HepG2 (cell line): ENCODE measurements around the gene TPST1. TPM values are rescaled to one million over a fixed set of nuclear protein-coding genes. Genes with fewer than 3 reads are reported as not detected.

ENCODE experiments used
- ATAC-seq: fragments of 200-7000 bp; cut with Tn5 transposase; 3 replicates; pipeline ENCODE4 v1.9.1; 2020; ENCODE audit warnings: mild to moderate bottlenecking, moderate library complexity
- BruUV-seq: library from RNA; stranded (reverse); fragments of 400-500 nt; replicated peaks from 2 replicates; lab custom pipeline; 2021; lab: Mats Ljungman, UMichigan
- CTCF ChIA-PET: fragments of 300-600 bp; formaldehyde crosslinking; extraction: SDS; loops from one replicate; lab custom pipeline; 2021; ENCODE audit warnings: low total read pairs, inconsistent platforms, low intra/inter-chr PET ratio; lab: Yijun Ruan, JAX
- POLR2A ChIA-PET: fragments of 350-600 bp; sonication (Branson Sonifier 250); formaldehyde crosslinking; loops from one replicate; lab custom pipeline; 2020; ENCODE audit warnings: antibody characterized with exemption, inconsistent platforms; lab: Yijun Ruan, JAX
- DNase-seq: peaks from one replicate; pipeline ENCODE4 v3.0.0-alpha.2; 2015; ENCODE audit warnings: low spot score
- FAIRE-seq: peaks from 3 replicates; lab custom pipeline; 2011; peaks lifted over from hg19 to GRCh38; lab: Jason Lieb, UNC
- H2AFZ ChIP-seq: one replicate; pipeline ENCODE4 v1.6.1; 2011; ENCODE audit warnings: low read length, inconsistent platforms
- H3K27ac ChIP-seq: fragments of 300-600 bp; 3 replicates; pipeline ENCODE4 v1.8.0; 2011; ENCODE audit warnings: mixed run types, mild to moderate bottlenecking, mixed read lengths, low read length, inconsistent platforms; ENCODE audit not compliant: insufficient read depth; ENCODE audit errors: extremely low read length
- H3K27me3 ChIP-seq, 2 experiments: fragments of 200-600 bp in 1 of 2; 2 replicates in 1 of 2; 3 replicates in 1 of 2; pipeline versions ENCODE4 v1.6.0 to v1.8.0; 2011; ENCODE audit warnings: low read length in 2 of 2, mild to moderate bottlenecking in 2 of 2, moderate library complexity in 2 of 2, inconsistent platforms in 1 of 2; ENCODE audit not compliant: insufficient read depth in 2 of 2, control insufficient read depth in 1 of 2
- H3K36me3 ChIP-seq, 2 experiments: fragments of 200-600 bp in 1 of 2; replicated peaks in 1 of 2; 2 replicates in 1 of 2; 3 replicates in 1 of 2; pipeline versions ENCODE4 v1.5.1 to v1.8.0; 2011; ENCODE audit warnings: low read length in 2 of 2, inconsistent platforms in 1 of 2; ENCODE audit not compliant: insufficient read depth in 2 of 2, control insufficient read depth in 1 of 2
- H3K4me1 ChIP-seq: 2 replicates; pipeline ENCODE4 v1.5.1; 2012; ENCODE audit warnings: low read length, inconsistent platforms; ENCODE audit not compliant: insufficient read depth
- H3K4me2 ChIP-seq: 2 replicates; pipeline ENCODE4 v1.6.0; 2011; ENCODE audit warnings: low read depth, low read length, inconsistent platforms
- H3K4me3 ChIP-seq, 3 experiments: fragments of 200-600 bp in 1 of 3; sonication (generic), shearing (Covaris generic) in 1 of 3; replicated peaks in 1 of 3; 2 replicates each; pipeline ENCODE4 v1.5.1; 2011 to 2016; ENCODE audit warnings: low read length in 3 of 3, inconsistent platforms in 2 of 3, low read depth in 2 of 3, mild to moderate bottlenecking in 2 of 3, control low read depth in 1 of 3, mixed read lengths in 1 of 3; ENCODE audit not compliant: insufficient read depth in 1 of 3
- H3K79me2 ChIP-seq: one replicate; pipeline ENCODE4 v1.6.1; 2011; ENCODE audit warnings: low read length, inconsistent platforms; ENCODE audit not compliant: insufficient read depth
- H3K9ac ChIP-seq: 2 replicates; pipeline ENCODE4 v1.6.0; 2011; ENCODE audit warnings: mild to moderate bottlenecking, low read depth, low read length, inconsistent platforms; ENCODE audit not compliant: insufficient read depth
- H3K9me3 ChIP-seq: 2 replicates; pipeline ENCODE4 v1.5.1; 2012; ENCODE audit warnings: mild to moderate bottlenecking, low read length
- H4K20me1 ChIP-seq: 2 replicates; pipeline ENCODE4 v1.6.0; 2011; ENCODE audit warnings: inconsistent platforms, mild to moderate bottlenecking, low read length, moderate library complexity; ENCODE audit not compliant: insufficient read depth
- CCDC6 ChIP-seq: sonication (generic); formaldehyde crosslinking; IDR thresholded peaks from 2 replicates; pipeline ENCODE4 v1.8.1; 2022; ENCODE audit warnings: mild to moderate bottlenecking, missing genetic modification reagents, moderate library complexity
- PHF20 ChIP-seq: sonication (generic); formaldehyde crosslinking; IDR thresholded peaks from 2 replicates; pipeline ENCODE4 v1.5.0; 2020; ENCODE audit warnings: mild to moderate bottlenecking, missing genetic modification reagents
- RFXANK ChIP-seq: IDR thresholded peaks from 2 replicates; pipeline ENCODE4 v1.6.1; 2016
- USF2 ChIP-seq, 2 experiments: sonication (generic) in 1 of 2; formaldehyde crosslinking in 1 of 2; IDR thresholded peaks; 2 replicates each; pipeline versions ENCODE4 v1.5.1 to v1.6.1; 2011 to 2020; ENCODE audit warnings: borderline replicate concordance in 1 of 2, low read depth in 1 of 2, low read length in 1 of 2, mild to moderate bottlenecking in 1 of 2, missing genetic modification reagents in 1 of 2, moderate library complexity in 1 of 2
- ZNF382 ChIP-seq: sonication (generic); formaldehyde crosslinking; IDR thresholded peaks from 2 replicates; pipeline ENCODE4 v1.5.0; 2020; ENCODE audit warnings: missing genetic modification reagents, mild to moderate bottlenecking, borderline replicate concordance
- ZNF879 ChIP-seq: sonication (generic); formaldehyde crosslinking; IDR thresholded peaks from 2 replicates; pipeline ENCODE4 v1.8.1; 2023; ENCODE audit warnings: missing genetic modification reagents
- WGBS: methylation state at CpG from one replicate; pipeline ENCODE4 v1.1.6; 2017; ENCODE audit warnings: low lambda C conversion rate; 5-methylcytosine and 5-hydroxymethylcytosine counted together
- in situ Hi-C: cut with HindIII; loops from 2 replicates; pipeline ENCODE4 v1.10.0; 2017; ENCODE audit warnings: low pct_unique_long_range_greater_than_20kb; ENCODE audit not compliant: extremely low pct_ligation_motif_present
- intact Hi-C: fragments of 100-400 bp; cut with micrococcal nuclease; formaldehyde crosslinking; loops from one replicate; pipeline ENCODE4 v1.10.0; 2022; ENCODE audit not compliant: unreplicated experiment
- polyA plus RNA-seq, 8 experiments: library from polyadenylated mRNA; depleted of rRNA in 3 of 8; stranded (reverse) in 7 of 8; unstranded in 1 of 8; fragments of >200 nt; fragmentation: Illumina TruSeq in 4 of 8; extraction: Trizol in 4 of 8; gene quantifications; 2 replicates each; pipeline versions ENCODE4 v1.2.1 to v1.2.3, GENCODE V29; 2011 to 2016; ENCODE audit warnings: low read depth in 4 of 8, missing spikeins in 1 of 8, mixed read lengths in 1 of 8; ENCODE audit not compliant: insufficient read depth in 1 of 8
- total RNA-seq, 5 experiments: library from RNA; depleted of rRNA; stranded (reverse); fragments of >200 nt; fragmentation: Illumina TruSeq; extraction: Trizol; gene quantifications; 2 replicates each; pipeline ENCODE4 v1.2.3, GENCODE V29; 2016; ENCODE audit warnings: low read depth in 1 of 5
- TF ChIP-seq, protein P1 (sequence below): sonication (generic); formaldehyde crosslinking; IDR thresholded peaks from 2 replicates; pipeline ENCODE4 v1.8.0; 2022; ENCODE audit warnings: missing genetic modification reagents, mild to moderate bottlenecking, moderate library complexity, borderline replicate concordance
- TF ChIP-seq, protein P2 (sequence below): conservative IDR thresholded peaks from 2 replicates; pipeline ENCODE4 v1.6.1; 2018; ENCODE audit warnings: missing genetic modification reagents

The TPST1 gene
- total and polyA plus RNA-seq, 2 of the 13 experiments (the other 11 are each of a cell fraction or from before 2014, with no cell fraction given): 24.3 to 34.1 TPM

DNA sequence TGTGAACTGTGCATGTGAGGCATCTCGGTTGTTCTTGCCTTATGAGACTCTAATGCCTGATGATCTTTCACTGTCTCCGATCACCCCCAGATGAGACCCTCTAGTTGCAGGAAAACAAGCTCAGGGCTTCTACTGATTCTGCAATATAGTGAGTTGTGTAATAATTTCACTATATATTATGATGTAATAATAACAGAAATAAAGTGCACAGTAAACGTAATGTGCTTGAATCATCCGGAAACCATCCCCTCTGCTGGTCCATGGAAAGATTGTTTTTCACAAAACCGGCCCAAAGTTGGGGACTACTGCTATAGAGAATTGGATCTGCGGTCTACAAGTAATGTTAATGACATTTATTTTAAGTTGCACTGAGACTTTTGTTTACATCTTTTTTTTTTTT, 126.7 kb downstream of the TPST1 start:
- ATAC-seq: no peak
- H3K9ac ChIP-seq: no peak overlapping the region
- no peak overlapping the region for H2AFZ ChIP-seq
- H3K27ac ChIP-seq: no peak overlapping the region
- in situ Hi-C loops: no loop called here
- no peak overlapping the region for H3K4me2 ChIP-seq
- BruUV-seq: no TSS peak
- FAIRE-seq: no peak
- DNase-seq: no peak
- TF ChIP-seq RFXANK (CRISPR knock-in tag) (no peak), PHF20 (CRISPR knock-in tag) (no peak), CCDC6 (no peak), ZNF382 (CRISPR knock-in tag) (no peak), USF2 (IDR thresholded peaks at IDR 0.05; ENCODE audit: low read depth, low read length) (no peak), USF2 (CRISPR knock-in tag; IDR thresholded peaks at IDR 0.05; ENCODE audit: borderline replicate concordance) (no peak), ZNF879 (CRISPR knock-in tag) (no peak)
- TF ChIP-seq, protein P1, sequence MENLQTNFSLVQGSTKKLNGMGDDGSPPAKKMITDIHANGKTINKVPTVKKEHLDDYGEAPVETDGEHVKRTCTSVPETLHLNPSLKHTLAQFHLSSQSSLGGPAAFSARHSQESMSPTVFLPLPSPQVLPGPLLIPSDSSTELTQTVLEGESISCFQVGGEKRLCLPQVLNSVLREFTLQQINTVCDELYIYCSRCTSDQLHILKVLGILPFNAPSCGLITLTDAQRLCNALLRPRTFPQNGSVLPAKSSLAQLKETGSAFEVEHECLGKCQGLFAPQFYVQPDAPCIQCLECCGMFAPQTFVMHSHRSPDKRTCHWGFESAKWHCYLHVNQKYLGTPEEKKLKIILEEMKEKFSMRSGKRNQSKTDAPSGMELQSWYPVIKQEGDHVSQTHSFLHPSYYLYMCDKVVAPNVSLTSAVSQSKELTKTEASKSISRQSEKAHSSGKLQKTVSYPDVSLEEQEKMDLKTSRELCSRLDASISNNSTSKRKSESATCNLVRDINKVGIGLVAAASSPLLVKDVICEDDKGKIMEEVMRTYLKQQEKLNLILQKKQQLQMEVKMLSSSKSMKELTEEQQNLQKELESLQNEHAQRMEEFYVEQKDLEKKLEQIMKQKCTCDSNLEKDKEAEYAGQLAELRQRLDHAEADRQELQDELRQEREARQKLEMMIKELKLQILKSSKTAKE (CRISPR knock-in tag): no peak
- TF ChIP-seq, protein P2, sequence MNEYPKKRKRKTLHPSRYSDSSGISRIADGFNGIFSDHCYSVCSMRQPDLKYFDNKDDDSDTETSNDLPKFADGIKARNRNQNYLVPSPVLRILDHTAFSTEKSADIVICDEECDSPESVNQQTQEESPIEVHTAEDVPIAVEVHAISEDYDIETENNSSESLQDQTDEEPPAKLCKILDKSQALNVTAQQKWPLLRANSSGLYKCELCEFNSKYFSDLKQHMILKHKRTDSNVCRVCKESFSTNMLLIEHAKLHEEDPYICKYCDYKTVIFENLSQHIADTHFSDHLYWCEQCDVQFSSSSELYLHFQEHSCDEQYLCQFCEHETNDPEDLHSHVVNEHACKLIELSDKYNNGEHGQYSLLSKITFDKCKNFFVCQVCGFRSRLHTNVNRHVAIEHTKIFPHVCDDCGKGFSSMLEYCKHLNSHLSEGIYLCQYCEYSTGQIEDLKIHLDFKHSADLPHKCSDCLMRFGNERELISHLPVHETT: no peak
- H3K79me2 ChIP-seq: no peaks in the 10 kb centered on the region
- H4K20me1 ChIP-seq: no peaks in the 10 kb centered on the region
- no peak overlapping the region for H3K4me3 ChIP-seq
- H3K27me3 ChIP-seq: no peaks in the 10 kb centered on the region
- H3K36me3 ChIP-seq: no peaks in the 10 kb centered on the region
- POLR2A ChIA-PET: no interaction called here
- peaks cover 8% of the 10 kb centered on the region for H3K9me3 ChIP-seq
- intact Hi-C loops: no loop called here
- peaks cover 27% of the 10 kb centered on the region for H3K4me1 ChIP-seq
- WGBS: 96% methylated on average over 6 of the region's 6 CpGs
- CTCF ChIA-PET: no interaction called here
